22Rv1 (cell line): ENCODE data around the gene MSS51.

Source experiments
- CTCF ChIP-seq: fragments of 450-650 bp; IDR thresholded peaks from 2 replicates; pipeline ENCODE4 v1.5.1; 2017; ENCODE audit warnings: mild to moderate bottlenecking
- ZFX ChIP-seq: fragments of 450-650 bp; IDR thresholded peaks from 2 replicates; pipeline ENCODE4 v1.6.1; 2017; ENCODE audit warnings: antibody characterized with exemption, borderline replicate concordance

- no peak for TF ChIP-seq CTCF
- no peak for TF ChIP-seq ZFX
Measured at GRCh38 chr10:73465978-73466726, 32.8 kb upstream of the MSS51 start.
